ENCODE data around the gene WDFY3. TPM values are rescaled to one million over a fixed set of nuclear protein-coding genes. Genes with fewer than 3 reads are reported as not detected.
A peak's percentile ranks its signal among the peaks of the same experiment; 100 is the strongest.

WDFY3 gene
- under 1 TPM; 0.53 to 0.85 TPM for total RNA-seq
- not detected for polyA plus RNA-seq

- POLR2A ChIA-PET: no interaction called here
- Mint-ChIP-seq H3K4me1 (peaks cover 5 to 15% (median 9%) of the 10 kb centered on the region in 3 donors), H3K27ac (no peak within 1 kb of the TSS), H3K27me3 (peaks cover 20 to 40% of the 10 kb centered on the region in 2 donors), H3K36me3 (peaks cover 0 to 1% (median 0%) of the 10 kb centered on the region in 3 donors), H3K4me3 (peak within 1 kb of the TSS in 6 of 7 donors; percentile 54 to 75 (median 70)), H3K9me3 (peaks cover 0 to 15% (median 2%) of the 10 kb centered on the region in 5 donors)
- DNase-seq: no peak
- Histone ChIP-seq H3K4me1 (ENCODE audit: insufficient read depth, low read length) (no peaks in the 10 kb centered on the region), H3K4me3 (ENCODE audit: low read length) (no peak within 1 kb of the TSS), H3K9me3 (ENCODE audit: low read length) (no peaks in the 10 kb centered on the region), H3K36me3 (ENCODE audit: insufficient read depth, low read length) (no peaks in the 10 kb centered on the region), H3K27ac (ENCODE audit: low read depth, low read length) (no peak within 1 kb of the TSS), H3K27me3 (ENCODE audit: insufficient read depth, low read length, poor library complexity, severe bottlenecking) (no peaks in the 10 kb centered on the region)
- CTCF ChIA-PET: no interaction called here
Measured at GRCh38 chr4:84966382-84967242, at the start of gene WDFY3. Gene WDFY3 (minus strand): TSS chr4:84966690. CDS start chr4:84860591, 106,099 bp downstream.

DNA sequence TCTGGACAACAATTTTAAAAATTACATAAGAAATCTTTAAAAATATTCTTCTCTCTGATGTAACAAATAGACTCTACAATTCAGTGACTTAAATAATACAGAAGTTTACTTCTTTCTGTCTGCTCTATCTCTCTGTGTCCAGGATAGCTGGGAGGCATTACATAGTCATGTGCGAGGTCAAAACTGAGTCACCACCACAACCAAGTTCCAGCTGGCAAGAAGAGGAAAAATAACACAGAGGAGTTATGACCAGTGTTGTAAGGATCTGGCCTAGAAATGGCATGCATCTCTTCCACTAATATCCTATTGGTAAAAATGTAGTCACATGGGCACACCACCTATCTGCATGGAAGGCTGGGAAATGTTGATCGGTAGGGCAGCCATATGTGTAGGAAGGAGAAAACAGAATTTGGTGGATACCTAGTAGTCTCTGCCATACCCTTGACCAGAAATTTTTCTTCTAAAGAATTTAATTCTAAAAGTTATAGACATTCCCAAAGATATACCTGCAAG is 39.4 kb upstream of the WDFY3 start:
- Histone ChIP-seq H3K36me3 (ENCODE audit: insufficient read depth, low read length) (no peaks in the 10 kb centered on the region), H3K9me3 (ENCODE audit: low read length) (no peaks in the 10 kb centered on the region), H3K4me1 (ENCODE audit: insufficient read depth, low read length) (no peaks in the 10 kb centered on the region), H3K4me3 (ENCODE audit: low read length) (no peak overlapping the region), H3K27ac (ENCODE audit: low read depth, low read length) (no peak overlapping the region), H3K27me3 (ENCODE audit: insufficient read depth, low read length, poor library complexity, severe bottlenecking) (no peaks in the 10 kb centered on the region)
- Mint-ChIP-seq H3K27ac (no peak overlapping the region), H3K4me1 (no peaks in the 10 kb centered on the region), H3K36me3 (no peaks in the 10 kb centered on the region), H3K9me3 (peaks cover 0 to 9% (median 4%) of the 10 kb centered on the region in 5 donors), H3K27me3 (no peaks in the 10 kb centered on the region), H3K4me3 (no peak overlapping the region)
- POLR2A ChIA-PET: no interaction called here
- no peak for DNase-seq
- CTCF ChIA-PET: no interaction called here

DNA sequence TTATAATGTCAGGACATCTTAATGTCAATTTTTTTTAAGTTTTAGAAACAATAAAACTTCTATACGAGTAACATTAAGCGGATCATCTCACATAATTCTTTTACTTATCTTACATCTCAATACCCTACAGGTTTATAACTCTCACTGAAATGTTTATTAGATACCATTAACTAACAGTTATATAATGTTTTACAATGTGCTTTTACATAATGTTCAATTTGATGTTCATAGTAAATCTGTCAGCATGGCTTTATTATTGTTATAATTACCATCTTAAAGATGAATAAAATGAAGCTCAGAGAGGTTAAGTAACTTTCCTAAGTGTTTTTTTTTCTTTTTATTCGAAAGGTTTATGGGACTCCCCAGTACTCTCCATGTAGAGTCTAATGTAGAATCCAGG is 33.9 kb upstream of the WDFY3 start:
- DNase-seq: no peak
- Histone ChIP-seq H3K36me3 (ENCODE audit: insufficient read depth, low read length) (no peaks in the 10 kb centered on the region), H3K4me3 (ENCODE audit: low read length) (no peak overlapping the region), H3K27me3 (ENCODE audit: insufficient read depth, low read length, poor library complexity, severe bottlenecking) (no peaks in the 10 kb centered on the region), H3K4me1 (ENCODE audit: insufficient read depth, low read length) (no peaks in the 10 kb centered on the region), H3K9me3 (ENCODE audit: low read length) (no peaks in the 10 kb centered on the region), H3K27ac (ENCODE audit: low read depth, low read length) (no peak overlapping the region)
- no peaks in the 10 kb centered on the region for H3K36me3 Mint-ChIP-seq
- peaks cover 0 to 1% of the 10 kb centered on the region in 2 donors for H3K27me3 Mint-ChIP-seq
- H3K9me3 Mint-ChIP-seq: peaks cover 0 to 5% (median 0%) of the 10 kb centered on the region in 5 donors
- ChIA-PET CTCF (no interaction called here), POLR2A (no interaction called here)
- no peak overlapping the region for H3K4me3 Mint-ChIP-seq
- no peaks in the 10 kb centered on the region for H3K4me1 Mint-ChIP-seq
- H3K27ac Mint-ChIP-seq: no peak overlapping the region

- Histone ChIP-seq H3K4me1 (ENCODE audit: insufficient read depth, low read length) (no peaks in the 10 kb centered on the region), H3K9me3 (ENCODE audit: low read length) (no peaks in the 10 kb centered on the region), H3K27ac (ENCODE audit: low read depth, low read length) (no peak overlapping the region), H3K36me3 (ENCODE audit: insufficient read depth, low read length) (no peaks in the 10 kb centered on the region), H3K27me3 (ENCODE audit: insufficient read depth, low read length, poor library complexity, severe bottlenecking) (no peaks in the 10 kb centered on the region), H3K4me3 (ENCODE audit: low read length) (no peak overlapping the region)
- no peak overlapping the region for H3K27ac Mint-ChIP-seq
- no peak for DNase-seq
- no peaks in the 10 kb centered on the region for H3K4me1 Mint-ChIP-seq
- peaks cover 0 to 3% (median 0%) of the 10 kb centered on the region in 5 donors for H3K9me3 Mint-ChIP-seq
- no peaks in the 10 kb centered on the region for H3K36me3 Mint-ChIP-seq
- POLR2A ChIA-PET: no interaction called here
- CTCF ChIA-PET: no interaction called here
- H3K4me3 Mint-ChIP-seq: no peak overlapping the region
- H3K27me3 Mint-ChIP-seq: peaks cover 0 to 3% of the 10 kb centered on the region in 2 donors
Measured at GRCh38 chr4:84995386-84995785, 28.9 kb upstream of the WDFY3 start.

- Histone ChIP-seq H3K4me1 (ENCODE audit: insufficient read depth, low read length) (no peaks in the 10 kb centered on the region), H3K4me3 (ENCODE audit: low read length) (no peak overlapping the region), H3K27me3 (ENCODE audit: insufficient read depth, low read length, poor library complexity, severe bottlenecking) (no peaks in the 10 kb centered on the region), H3K27ac (ENCODE audit: low read depth, low read length) (no peak overlapping the region), H3K36me3 (ENCODE audit: insufficient read depth, low read length) (no peaks in the 10 kb centered on the region), H3K9me3 (ENCODE audit: low read length) (no peaks in the 10 kb centered on the region)
- H3K9me3 Mint-ChIP-seq: peaks cover 0 to 3% (median 0%) of the 10 kb centered on the region in 5 donors
- no peaks in the 10 kb centered on the region for H3K4me1 Mint-ChIP-seq
- DNase-seq: no peak
- H3K36me3 Mint-ChIP-seq: no peaks in the 10 kb centered on the region
- POLR2A ChIA-PET: no interaction called here
- peaks cover 0 to 3% of the 10 kb centered on the region in 2 donors for H3K27me3 Mint-ChIP-seq
- H3K27ac Mint-ChIP-seq: no peak overlapping the region
- CTCF ChIA-PET: no interaction called here
- no peak overlapping the region for H3K4me3 Mint-ChIP-seq
Measured at GRCh38 chr4:84994280-84994679, 27.8 kb upstream of the WDFY3 start.

GRCh38 chr4:84985952-84986351 is 19.5 kb upstream of the WDFY3 start:
- Histone ChIP-seq H3K27ac (ENCODE audit: low read depth, low read length) (no peak overlapping the region), H3K4me1 (ENCODE audit: insufficient read depth, low read length) (no peaks in the 10 kb centered on the region), H3K4me3 (ENCODE audit: low read length) (no peak overlapping the region), H3K27me3 (ENCODE audit: insufficient read depth, low read length, poor library complexity, severe bottlenecking) (no peaks in the 10 kb centered on the region), H3K9me3 (ENCODE audit: low read length) (no peaks in the 10 kb centered on the region), H3K36me3 (ENCODE audit: insufficient read depth, low read length) (no peaks in the 10 kb centered on the region)
- no peak for DNase-seq
- Mint-ChIP-seq H3K4me3 (no peak overlapping the region), H3K27me3 (peaks cover 0 to 2% of the 10 kb centered on the region in 2 donors), H3K9me3 (peaks cover 0 to 13% (median 0%) of the 10 kb centered on the region in 5 donors), H3K4me1 (no peaks in the 10 kb centered on the region), H3K27ac (no peak overlapping the region), H3K36me3 (no peaks in the 10 kb centered on the region)
- ChIA-PET POLR2A (no interaction called here), CTCF (no interaction called here)

GRCh38 chr4:84977396-84977795 is 10.9 kb upstream of the WDFY3 start:
- Mint-ChIP-seq H3K4me1 (no peaks in the 10 kb centered on the region), H3K36me3 (no peaks in the 10 kb centered on the region), H3K4me3 (no peak overlapping the region), H3K27ac (no peak overlapping the region), H3K27me3 (no peaks in the 10 kb centered on the region), H3K9me3 (peaks cover 0 to 7% (median 0%) of the 10 kb centered on the region in 5 donors)
- Histone ChIP-seq H3K27ac (ENCODE audit: low read depth, low read length) (no peak overlapping the region), H3K36me3 (ENCODE audit: insufficient read depth, low read length) (no peaks in the 10 kb centered on the region), H3K4me3 (ENCODE audit: low read length) (no peak overlapping the region), H3K9me3 (ENCODE audit: low read length) (no peaks in the 10 kb centered on the region), H3K4me1 (ENCODE audit: insufficient read depth, low read length) (no peaks in the 10 kb centered on the region), H3K27me3 (ENCODE audit: insufficient read depth, low read length, poor library complexity, severe bottlenecking) (no peaks in the 10 kb centered on the region)
- ChIA-PET CTCF (no interaction called here), POLR2A (no interaction called here)
- DNase-seq: no peak

- Mint-ChIP-seq H3K36me3 (no peaks in the 10 kb centered on the region), H3K9me3 (peaks cover 0 to 3% (median 0%) of the 10 kb centered on the region in 5 donors), H3K4me3 (no peak overlapping the region), H3K4me1 (no peaks in the 10 kb centered on the region), H3K27ac (no peak overlapping the region), H3K27me3 (peaks cover 0 to 3% of the 10 kb centered on the region in 2 donors)
- no peak overlapping the region for H3K27ac ChIP-seq (ENCODE audit: low read depth, low read length)
- no peak for DNase-seq
- H3K9me3 ChIP-seq (ENCODE audit: low read length): no peaks in the 10 kb centered on the region
- no peak overlapping the region for H3K4me3 ChIP-seq (ENCODE audit: low read length)
- no peaks in the 10 kb centered on the region for H3K4me1 ChIP-seq (ENCODE audit: insufficient read depth, low read length)
- no peaks in the 10 kb centered on the region for H3K27me3 ChIP-seq (ENCODE audit: insufficient read depth, low read length, poor library complexity, severe bottlenecking)
- H3K36me3 ChIP-seq (ENCODE audit: insufficient read depth, low read length): no peaks in the 10 kb centered on the region
- ChIA-PET POLR2A (no interaction called here), CTCF (no interaction called here)
Measured at GRCh38 chr4:84973856-84974255, 7.4 kb upstream of the WDFY3 start.

Measured in CD8-positive, alpha-beta memory T cell (primary cell).